ENCODE measurements around the gene SRPK1.

Gene SRPK1

GRCh38 chr6:35859367-35859766 is 61.5 kb downstream of the SRPK1 start:
- Mint-ChIP-seq H3K4me1 (no peaks in the 10 kb centered on the region), H3K9me3 (no peaks in the 10 kb centered on the region), H3K36me3 (ENCODE audit: low read depth) (peaks cover 76% of the 10 kb centered on the region), H3K27ac (no peak overlapping the region), H3K27me3 (ENCODE audit: low read depth) (no peaks in the 10 kb centered on the region), H3K4me3 (no peak overlapping the region)
- no peak for TF ChIP-seq CTCF (IDR thresholded peaks at IDR 0.05; ENCODE audit: unreplicated experiment in 3 of 3)

- Mint-ChIP-seq H3K27ac (no peak overlapping the region), H3K9me3 (no peaks in the 10 kb centered on the region), H3K4me1 (no peaks in the 10 kb centered on the region), H3K27me3 (ENCODE audit: low read depth) (no peaks in the 10 kb centered on the region), H3K4me3 (no peak overlapping the region), H3K36me3 (ENCODE audit: low read depth) (peaks cover 78% of the 10 kb centered on the region)
- TF ChIP-seq CTCF (IDR thresholded peaks at IDR 0.05; ENCODE audit: unreplicated experiment in 3 of 3), result no peak
Measured at GRCh38 chr6:35857853-35858252, 63.0 kb downstream of the SRPK1 start.

- no peaks in the 10 kb centered on the region for H3K9me3 Mint-ChIP-seq
- TF ChIP-seq CTCF (IDR thresholded peaks at IDR 0.05; ENCODE audit: unreplicated experiment in 3 of 3), result no peak
- no peak overlapping the region for H3K4me3 Mint-ChIP-seq
- H3K4me1 Mint-ChIP-seq, result no peaks in the 10 kb centered on the region
- peaks cover 84% of the 10 kb centered on the region for H3K36me3 Mint-ChIP-seq (ENCODE audit: low read depth)
- H3K27me3 Mint-ChIP-seq (ENCODE audit: low read depth), result no peaks in the 10 kb centered on the region
- no peak overlapping the region for H3K27ac Mint-ChIP-seq
Measured at GRCh38 chr6:35856250-35856649, 64.6 kb downstream of the SRPK1 start.

GRCh38 chr6:35852994-35853393 is 67.9 kb downstream of the SRPK1 start:
- peaks cover 8% of the 10 kb centered on the region for H3K9me3 Mint-ChIP-seq
- H3K4me1 Mint-ChIP-seq, result no peaks in the 10 kb centered on the region
- H3K36me3 Mint-ChIP-seq (ENCODE audit: low read depth), result peaks cover 88% of the 10 kb centered on the region
- H3K27ac Mint-ChIP-seq, result no peak overlapping the region
- H3K4me3 Mint-ChIP-seq, result no peak overlapping the region
- no peak for TF ChIP-seq CTCF (IDR thresholded peaks at IDR 0.05; ENCODE audit: unreplicated experiment in 3 of 3)
- H3K27me3 Mint-ChIP-seq (ENCODE audit: low read depth), result no peaks in the 10 kb centered on the region

- H3K4me3 Mint-ChIP-seq, result no peak overlapping the region
- H3K27ac Mint-ChIP-seq, result no peak overlapping the region
- H3K4me1 Mint-ChIP-seq, result no peaks in the 10 kb centered on the region
- no peak for TF ChIP-seq CTCF (IDR thresholded peaks at IDR 0.05; ENCODE audit: unreplicated experiment in 3 of 3)
- peaks cover 92% of the 10 kb centered on the region for H3K36me3 Mint-ChIP-seq (ENCODE audit: low read depth)
- H3K9me3 Mint-ChIP-seq, result peaks cover 8% of the 10 kb centered on the region
- no peaks in the 10 kb centered on the region for H3K27me3 Mint-ChIP-seq (ENCODE audit: low read depth)
Measured at GRCh38 chr6:35850208-35850607, 70.7 kb downstream of the SRPK1 start.

- Mint-ChIP-seq H3K4me1 (no peaks in the 10 kb centered on the region), H3K36me3 (ENCODE audit: low read depth) (peaks cover 76% of the 10 kb centered on the region), H3K9me3 (peaks cover 8% of the 10 kb centered on the region), H3K27me3 (ENCODE audit: low read depth) (no peaks in the 10 kb centered on the region), H3K4me3 (no peak overlapping the region), H3K27ac (no peak overlapping the region)
- TF ChIP-seq CTCF (IDR thresholded peaks at IDR 0.05; ENCODE audit: unreplicated experiment in 3 of 3), result no peak
Measured at GRCh38 chr6:35844290-35844689, 76.6 kb downstream of the SRPK1 start.
